HCT116 (cell line): ENCODE data around the gene SKI.

ENCODE experiments used
- CTCF ChIP-seq, 3 experiments: fragments of 200-600 bp in 1 of 3; sonication (generic) in 1 of 3; IDR thresholded peaks in 2 of 3; conservative IDR thresholded peaks in 1 of 3; 2 replicates each; pipeline ENCODE4 v1.5.1; 2012 to 2017; ENCODE audit warnings: low read depth in 2 of 3, low read length in 2 of 3, antibody characterized with exemption in 1 of 3, borderline replicate concordance in 1 of 3, control low read depth in 1 of 3, mild to moderate bottlenecking in 1 of 3, mixed read lengths in 1 of 3, mixed run types in 1 of 3, moderate library complexity in 1 of 3; ENCODE audit not compliant: insufficient read depth in 1 of 3
- EZH2phosphoT487 ChIP-seq: fragments of 200-600 bp; IDR thresholded peaks from 2 replicates; pipeline ENCODE4 v1.6.1; 2018; ENCODE audit warnings: antibody characterized with exemption, borderline replicate concordance
- POLR2AphosphoS5 ChIP-seq: IDR thresholded peaks from 2 replicates; pipeline ENCODE4 v1.6.1; 2011; ENCODE audit warnings: mild to moderate bottlenecking, low read depth, low read length, moderate library complexity
- TCF7L2 ChIP-seq: IDR thresholded peaks from 2 replicates; pipeline ENCODE4 v1.7.0; 2011; ENCODE audit warnings: borderline replicate concordance, inconsistent platforms; ENCODE audit not compliant: insufficient read depth, insufficient read length; ENCODE audit errors: extremely low read depth

DNA sequence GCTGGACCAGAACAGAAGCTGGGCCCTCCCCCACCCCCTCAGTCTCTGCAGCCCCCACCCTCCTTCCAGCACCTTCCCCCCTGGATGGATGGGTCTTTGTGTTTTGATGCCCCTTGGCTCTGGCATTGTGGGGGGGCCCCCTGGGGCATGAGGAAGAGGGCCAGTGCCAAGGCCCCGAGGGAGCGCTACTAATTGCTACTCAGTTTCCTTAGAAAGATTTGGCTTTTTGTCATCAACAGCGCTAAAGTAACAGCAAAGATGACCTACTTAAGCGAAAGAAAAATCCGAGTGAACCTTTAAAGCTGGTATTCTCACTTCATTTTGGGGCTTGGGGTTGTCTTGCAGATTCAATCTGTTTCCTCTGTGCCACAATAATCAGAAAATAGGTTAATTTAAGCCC lies 63.5 kb downstream of the SKI start:
- TF ChIP-seq CTCF (IDR thresholded peaks at IDR 0.05 in 2 of 3, conservative IDR thresholded peaks at IDR 0.05 in 1 of 3; ENCODE audit: borderline replicate concordance in 1 of 3, insufficient read depth in 1 of 3, low read depth in 2 of 3, low read length in 2 of 3) (no peak), TCF7L2 (no peak), POLR2AphosphoS5 (no peak), EZH2phosphoT487 (no peak)
